Uterus (tissue), 4 donors: Measurements from ENCODE around the gene C2. TPM values are rescaled to one million over a fixed set of nuclear protein-coding genes. Genes with fewer than 3 reads are reported as not detected.

Experiments
- DNase-seq, 2 donors: peaks; one replicate each; pipeline ENCODE4 v3.0.0-alpha.2; 2019 to 2020
- H3K27ac ChIP-seq, 2 donors: fragments of 200-600 bp; sonication (generic); 1 replicate in 1 of 2; 2 replicates in 1 of 2; pipeline ENCODE4 v1.5.1; 2016 to 2018
- H3K27me3 ChIP-seq, 2 donors: fragments of 200-600 bp; sonication (generic); one replicate each; pipeline ENCODE4 v1.5.1; 2018 to 2019; ENCODE audit warnings: control low read depth in 1 of 2
- H3K36me3 ChIP-seq, 2 donors: fragments of 200-600 bp; sonication (generic); one replicate each; pipeline ENCODE4 v1.5.1; 2019; ENCODE audit warnings: control low read depth in 1 of 2
- H3K4me1 ChIP-seq, 2 donors: fragments of 200-600 bp; sonication (generic); one replicate each; pipeline ENCODE4 v1.5.1; 2018 to 2019; ENCODE audit warnings: control low read depth in 1 of 2
- H3K4me3 ChIP-seq, 2 donors: fragments of 200-600 bp; sonication (generic); 1 replicate in 1 of 2; 2 replicates in 1 of 2; pipeline ENCODE4 v1.5.1; 2018 to 2019; ENCODE audit warnings: mild to moderate bottlenecking in 1 of 2
- H3K9me3 ChIP-seq, 2 donors: fragments of 200-600 bp; sonication (generic); one replicate each; pipeline ENCODE4 v1.5.1; 2019; ENCODE audit warnings: control low read depth in 1 of 2
- CTCF ChIP-seq, 4 experiments: fragments of 200-600 bp in 2 of 4; fragments of 450-650 bp in 2 of 4; sonication (generic) in 2 of 4; IDR thresholded peaks; one replicate each; pipeline ENCODE4 v1.5.1; 2016 to 2019; ENCODE audit warnings: antibody characterized with exemption in 4 of 4, mild to moderate bottlenecking in 2 of 4, moderate library complexity in 1 of 4
- POLR2A ChIP-seq, 2 donors: fragments of 450-650 bp; IDR thresholded peaks; one replicate each; pipeline ENCODE4 v1.6.1; 2016; ENCODE audit warnings: antibody characterized with exemption in 2 of 2, mild to moderate bottlenecking in 1 of 2, moderate library complexity in 1 of 2
- intact Hi-C: fragments of 100-400 bp; cut with DNase I; formaldehyde crosslinking; loops from one replicate; pipeline ENCODE4 v1.15.1; 2023; ENCODE audit warnings: low total_unique reads
- total RNA-seq, 4 donors: library from RNA; depleted of rRNA in 3 of 4; stranded (reverse); fragments of >200 nt in 3 of 4; gene quantifications; one replicate each; pipeline versions ENCODE4 v1.1.0 to v1.2.4, GENCODE V29; 2014 to 2023
- donor health status: DM: yes; HTN: yes; CAD: no.

The C2 gene
- total RNA-seq, 4 donors from 2014 or later: 4.1 to 24.8 (median 4.6) TPM

GRCh38 chr6:31898383-31899011 lies 29.0 kb upstream of the C2 start:
- Histone ChIP-seq H3K27ac (peak overlapping the region; percentile 84 to 97), H3K4me1 (peaks cover 0 to 13% of the 10 kb centered on the region in 2 donors), H3K4me3 (peak overlapping the region; percentile 63 to 94), H3K9me3 (no peaks in the 10 kb centered on the region), H3K27me3 (no peaks in the 10 kb centered on the region), H3K36me3 (no peaks in the 10 kb centered on the region)
- DNase-seq: no peak
- intact Hi-C loops: no loop called here
- TF ChIP-seq POLR2A (IDR thresholded peaks at IDR 0.05) (peak in 1 of 2 donors; percentile 36), CTCF (IDR thresholded peaks at IDR 0.05) (peak in 1 of 4 experiments; percentile 9)

- TF ChIP-seq POLR2A (IDR thresholded peaks at IDR 0.05): no peak
- no peak for TF ChIP-seq CTCF (IDR thresholded peaks at IDR 0.05)
- H3K4me3 ChIP-seq: no peak overlapping the region
- H3K36me3 ChIP-seq: no peaks in the 10 kb centered on the region
- intact Hi-C loops: no loop called here
- no peaks in the 10 kb centered on the region for H3K27me3 ChIP-seq
- DNase-seq: no peak
- no peaks in the 10 kb centered on the region for H3K9me3 ChIP-seq
- peaks cover 0 to 13% of the 10 kb centered on the region in 2 donors for H3K4me1 ChIP-seq
- H3K27ac ChIP-seq: peak overlapping the region in 1 of 2 donors; percentile 97
These were observed 28.3 kb upstream of the C2 start for GRCh38 chr6:31899215-31899614.

- no peak overlapping the region for H3K27ac ChIP-seq
- H3K27me3 ChIP-seq: no peaks in the 10 kb centered on the region
- H3K36me3 ChIP-seq: no peaks in the 10 kb centered on the region
- intact Hi-C loops: no loop called here
- no peaks in the 10 kb centered on the region for H3K9me3 ChIP-seq
- TF ChIP-seq POLR2A (IDR thresholded peaks at IDR 0.05): no peak
- TF ChIP-seq CTCF (IDR thresholded peaks at IDR 0.05): no peak
- DNase-seq: peak in 1 of 2 donors; percentile 31
- peaks cover 0 to 13% of the 10 kb centered on the region in 2 donors for H3K4me1 ChIP-seq
- no peak overlapping the region for H3K4me3 ChIP-seq
These were observed 27.4 kb upstream of the C2 start for GRCh38 chr6:31899882-31900722.

- intact Hi-C loops: no loop called here
- DNase-seq: peak in 1 of 2 donors; percentile 39
- no peaks in the 10 kb centered on the region for H3K9me3 ChIP-seq
- H3K27me3 ChIP-seq: no peaks in the 10 kb centered on the region
- H3K27ac ChIP-seq: peak overlapping the region; percentile 91 to 96
- no peaks in the 10 kb centered on the region for H3K36me3 ChIP-seq
- peak overlapping the region; percentile 39 to 64 for H3K4me3 ChIP-seq
- H3K4me1 ChIP-seq: peaks cover 0 to 13% of the 10 kb centered on the region in 2 donors
- no peak for TF ChIP-seq POLR2A (IDR thresholded peaks at IDR 0.05)
- no peak for TF ChIP-seq CTCF (IDR thresholded peaks at IDR 0.05)
These were observed 26.6 kb upstream of the C2 start for GRCh38 chr6:31900917-31901414.
